GM23248 (cell line): ENCODE data around the gene ITGB4. TPM values are rescaled to one million over a fixed set of nuclear protein-coding genes. Genes with fewer than 3 reads are reported as not detected.

Experiments
- DNase-seq: peaks from one replicate; pipeline ENCODE4 v3.0.0-alpha.2; 2015
- H2AFZ ChIP-seq: fragments of 200-600 bp; sonication (generic); 2 replicates; pipeline ENCODE4 v1.6.1; 2016; ENCODE audit warnings: antibody characterized with exemption
- H3F3A ChIP-seq: fragments of 200-600 bp; sonication (generic); 2 replicates; pipeline ENCODE4 v1.6.1; 2016; ENCODE audit warnings: mild to moderate bottlenecking, antibody characterized with exemption, mixed run types; ENCODE audit not compliant: insufficient read depth
- H3K27ac ChIP-seq: fragments of 200-600 bp; sonication (generic); 2 replicates; pipeline ENCODE4 v1.5.1; 2016; ENCODE audit warnings: mild to moderate bottlenecking
- H3K27me3 ChIP-seq: fragments of 200-600 bp; sonication (generic); replicated peaks from 2 replicates; pipeline ENCODE4 v1.6.1; 2016; ENCODE audit warnings: mild to moderate bottlenecking; ENCODE audit not compliant: insufficient read depth
- H3K36me3 ChIP-seq: fragments of 200-600 bp; sonication (generic); 2 replicates; pipeline ENCODE4 v1.6.1; 2016; ENCODE audit warnings: low read depth, mild to moderate bottlenecking
- H3K4me1 ChIP-seq: fragments of 200-600 bp; sonication (generic); 2 replicates; pipeline ENCODE4 v1.6.1; 2016; ENCODE audit warnings: mild to moderate bottlenecking; ENCODE audit not compliant: insufficient read depth
- H3K4me2 ChIP-seq: fragments of 200-600 bp; sonication (generic); one replicate; pipeline ENCODE4 v1.6.1; 2016; ENCODE audit warnings: mild to moderate bottlenecking; ENCODE audit not compliant: unreplicated experiment
- H3K4me3 ChIP-seq: fragments of 200-600 bp; sonication (generic); 2 replicates; pipeline ENCODE4 v1.5.1; 2016; ENCODE audit warnings: mild to moderate bottlenecking
- H3K79me2 ChIP-seq: fragments of 200-600 bp; sonication (generic); 2 replicates; pipeline ENCODE4 v1.6.1; 2016; ENCODE audit warnings: mild to moderate bottlenecking; ENCODE audit not compliant: insufficient read depth
- H3K9ac ChIP-seq: fragments of 200-600 bp; sonication (generic); 2 replicates; pipeline ENCODE4 v1.6.1; 2016; ENCODE audit warnings: mild to moderate bottlenecking
- H3K9me2 ChIP-seq: fragments of 200-600 bp; sonication (generic); 2 replicates; pipeline ENCODE4 v1.6.1; 2016; ENCODE audit warnings: mixed run types, mild to moderate bottlenecking, moderate library complexity; ENCODE audit not compliant: insufficient read depth
- H3K9me3 ChIP-seq: fragments of 200-600 bp; sonication (generic); one replicate; pipeline ENCODE4 v1.6.1; 2017; ENCODE audit warnings: low read depth
- H4K20me1 ChIP-seq: fragments of 200-600 bp; sonication (generic); 2 replicates; pipeline ENCODE4 v1.6.0; 2016; ENCODE audit not compliant: insufficient read depth
- EZH2 ChIP-seq: fragments of 200-600 bp; sonication (generic); IDR thresholded peaks from 2 replicates; pipeline ENCODE4 v1.6.1; 2018; ENCODE audit warnings: antibody characterized with exemption, mild to moderate bottlenecking; ENCODE audit not compliant: insufficient read depth, poor library complexity, severe bottlenecking
- EZH2phosphoT487 ChIP-seq: fragments of 200-600 bp; sonication (generic); IDR thresholded peaks from 2 replicates; pipeline ENCODE4 v1.6.1; 2018; ENCODE audit warnings: antibody characterized with exemption, moderate library complexity, mild to moderate bottlenecking, low read depth; ENCODE audit not compliant: insufficient read depth
- WGBS, 2 experiments: methylation state at CpG; one replicate each; pipeline ENCODE4 v1.1.6; 2015 to 2017; ENCODE audit warnings: low lambda C conversion rate in 2 of 2, low coverage in 1 of 2; ENCODE audit errors: missing lambda C conversion rate in 2 of 2; 5-methylcytosine and 5-hydroxymethylcytosine counted together
- in situ Hi-C: fragments of 300-500 bp; cut with MboI; formaldehyde crosslinking; loops from 2 replicates; pipeline ENCODE4 v1.15.0; 2020
- polyA plus RNA-seq: library from polyadenylated mRNA; unstranded; fragments of >200 nt; fragmentation: Nextera tagmentation; extraction: Ambion mirVana; gene quantifications from 2 replicates; pipeline ENCODE4 v1.2.1, GENCODE V29; 2016
- total RNA-seq: library from RNA; depleted of rRNA; stranded (reverse); fragments of >200 nt; shearing (Covaris generic); gene quantifications from 2 replicates; pipeline ENCODE4 v1.2.3, GENCODE V29; 2014

ITGB4 gene
- total and polyA plus RNA-seq, 2 experiments from 2014 or later, result under 0.01 to 1.5 TPM

- 26 to 30% methylated on average over 11 of the region's 11 CpGs for WGBS, 2 experiments
- Histone ChIP-seq H3K9me3 (no peaks in the 10 kb centered on the region), H3K4me1 (peaks cover 48% of the 10 kb centered on the region), H3K4me3 (no peak overlapping the region), H3K36me3 (peaks cover 12% of the 10 kb centered on the region), H2AFZ (no peak overlapping the region), H4K20me1 (no peaks in the 10 kb centered on the region), H3K79me2 (peaks cover 66% of the 10 kb centered on the region), H3K4me2 (peak overlapping the region; percentile 1), H3K9me2 (no peaks in the 10 kb centered on the region), H3K9ac (peak overlapping the region; percentile 26; the same call in 1 of the 2 replicates), H3K27ac (peak overlapping the region; percentile 74), H3K27me3 (no peaks in the 10 kb centered on the region), H3F3A (peaks cover 47% of the 10 kb centered on the region)
- in situ Hi-C loops, result no loop called here
- peak; percentile 50 for DNase-seq
- TF ChIP-seq EZH2phosphoT487 (no peak), EZH2 (no peak)
Measured at GRCh38 chr17:75679706-75680211, 41.5 kb upstream of the ITGB4 start.

GRCh38 chr17:75680431-75680830 is 40.8 kb upstream of the ITGB4 start:
- H3K9ac ChIP-seq, result peak overlapping the region; percentile 43
- no peak overlapping the region for H2AFZ ChIP-seq
- TF ChIP-seq EZH2phosphoT487 (no peak), EZH2 (no peak)
- H3F3A ChIP-seq, result peaks cover 53% of the 10 kb centered on the region
- no peak overlapping the region for H3K4me2 ChIP-seq
- 81 to 88% methylated on average over 10 of the region's 10 CpGs for WGBS, 2 experiments
- no peaks in the 10 kb centered on the region for H3K9me2 ChIP-seq
- no peaks in the 10 kb centered on the region for H4K20me1 ChIP-seq
- DNase-seq, result no peak
- H3K9me3 ChIP-seq, result no peaks in the 10 kb centered on the region
- H3K4me1 ChIP-seq, result peaks cover 51% of the 10 kb centered on the region
- peak overlapping the region; percentile 74 for H3K27ac ChIP-seq
- in situ Hi-C loops, result no loop called here
- H3K4me3 ChIP-seq, result no peak overlapping the region
- H3K36me3 ChIP-seq, result peaks cover 9% of the 10 kb centered on the region
- peaks cover 62% of the 10 kb centered on the region for H3K79me2 ChIP-seq
- H3K27me3 ChIP-seq, result no peaks in the 10 kb centered on the region

- Histone ChIP-seq H3K4me1 (peaks cover 59% of the 10 kb centered on the region), H2AFZ (no peak overlapping the region), H3F3A (peaks cover 58% of the 10 kb centered on the region), H3K27me3 (no peaks in the 10 kb centered on the region), H3K9me3 (no peaks in the 10 kb centered on the region), H4K20me1 (no peaks in the 10 kb centered on the region), H3K9ac (peak overlapping the region; percentile 43), H3K4me3 (no peak overlapping the region), H3K9me2 (no peaks in the 10 kb centered on the region), H3K79me2 (peaks cover 60% of the 10 kb centered on the region), H3K36me3 (peaks cover 3% of the 10 kb centered on the region; the same call in 1 of the 2 replicates), H3K4me2 (peak overlapping the region; percentile 20), H3K27ac (peak overlapping the region; percentile 74)
- 0% methylated on average over 3 of the region's 3 CpGs for WGBS, 2 experiments
- peak; percentile 80 for DNase-seq
- no peak for TF ChIP-seq EZH2phosphoT487
- TF ChIP-seq EZH2, result no peak
- in situ Hi-C loops, result no loop called here
Measured at GRCh38 chr17:75681289-75681688, 40.0 kb upstream of the ITGB4 start.

GRCh38 chr17:75683583-75683982 is 37.7 kb upstream of the ITGB4 start:
- H3K4me3 ChIP-seq, result no peak overlapping the region
- peaks cover 60% of the 10 kb centered on the region for H3K79me2 ChIP-seq
- peaks cover 79% of the 10 kb centered on the region for H3K4me1 ChIP-seq
- no peaks in the 10 kb centered on the region for H3K9me2 ChIP-seq
- peaks cover 69% of the 10 kb centered on the region for H3F3A ChIP-seq
- no peaks in the 10 kb centered on the region for H3K27me3 ChIP-seq
- peak overlapping the region; percentile 72 for H3K4me2 ChIP-seq
- in situ Hi-C loops, result no loop called here
- peak; percentile 96 for DNase-seq
- no peaks in the 10 kb centered on the region for H4K20me1 ChIP-seq
- no peaks in the 10 kb centered on the region for H3K9me3 ChIP-seq
- peak overlapping the region; percentile 88 for H3K27ac ChIP-seq
- H2AFZ ChIP-seq, result no peak overlapping the region
- TF ChIP-seq EZH2, result no peak
- no peak for TF ChIP-seq EZH2phosphoT487
- peak overlapping the region; percentile 45 for H3K9ac ChIP-seq
- H3K36me3 ChIP-seq, result no peaks in the 10 kb centered on the region
- WGBS, 2 experiments, result 28% methylated on average over 4 of the region's 4 CpGs

GRCh38 chr17:75684249-75684648 is 37.0 kb upstream of the ITGB4 start:
- no peaks in the 10 kb centered on the region for H3K9me3 ChIP-seq
- peak overlapping the region; percentile 72 for H3K4me2 ChIP-seq
- no peaks in the 10 kb centered on the region for H3K9me2 ChIP-seq
- in situ Hi-C loops, result no loop called here
- peaks cover 71% of the 10 kb centered on the region for H3F3A ChIP-seq
- no peak overlapping the region for H3K4me3 ChIP-seq
- no peaks in the 10 kb centered on the region for H3K27me3 ChIP-seq
- H3K27ac ChIP-seq, result peak overlapping the region; percentile 88
- H3K79me2 ChIP-seq, result peaks cover 61% of the 10 kb centered on the region
- no peaks in the 10 kb centered on the region for H3K36me3 ChIP-seq
- 92 to 94% methylated on average over 5 of the region's 5 CpGs for WGBS, 2 experiments
- DNase-seq, result peak; percentile 55
- no peaks in the 10 kb centered on the region for H4K20me1 ChIP-seq
- peak overlapping the region; percentile 65; the same call in 1 of the 2 replicates for H3K9ac ChIP-seq
- H3K4me1 ChIP-seq, result peaks cover 85% of the 10 kb centered on the region
- no peak overlapping the region for H2AFZ ChIP-seq
- TF ChIP-seq EZH2phosphoT487, result no peak
